HG02623 (cell line): ENCODE data around the gene ABCC6.
"Not testable (repeated sequence)": the region's sequence is repeated elsewhere in the genome, so short reads cannot be mapped to it uniquely, and the experiment has no call there.

Experiments used
- ATAC-seq: cut with Tn5 transposase; IDR thresholded peaks from one replicate; pipeline ENCODE4 v1.9.1; 2021; ENCODE audit warnings: moderate library complexity; ENCODE audit not compliant: unreplicated experiment

ABCC6 gene

GRCh38 chr16:16223662-16224241 is 458 bp upstream of the ABCC6 start:
- not testable (repeated sequence) for ATAC-seq

GRCh38 chr16:16221382-16221781 is 1.9 kb downstream of the ABCC6 start:
- ATAC-seq: not testable (repeated sequence)

- ATAC-seq: not testable (repeated sequence)
Observed at GRCh38 chr16:16220449-16220848, 2.8 kb downstream of the ABCC6 start.

DNA sequence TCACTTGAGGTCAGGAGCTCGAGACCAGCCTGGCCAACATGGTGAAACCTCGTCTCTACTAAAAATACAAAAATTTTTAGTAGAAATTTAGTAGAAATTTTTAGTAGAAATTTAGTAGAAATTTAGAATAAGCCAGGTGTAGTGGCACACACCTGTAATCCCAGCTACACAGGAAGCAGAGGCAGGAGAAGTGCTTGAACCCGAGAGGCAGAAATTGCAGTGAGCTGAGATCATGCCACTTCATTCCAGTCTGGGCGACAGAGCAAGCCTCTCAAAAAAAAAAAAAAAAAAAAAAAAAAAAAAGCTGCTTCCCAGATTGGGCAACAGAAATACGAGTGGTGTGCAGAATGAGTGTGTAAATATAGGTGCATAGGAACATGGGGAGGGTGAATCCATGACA is 4.5 kb downstream of the ABCC6 start:
- ATAC-seq: not testable (repeated sequence)

GRCh38 chr16:16218349-16218748 is 4.9 kb downstream of the ABCC6 start:
- not testable (repeated sequence) for ATAC-seq

DNA sequence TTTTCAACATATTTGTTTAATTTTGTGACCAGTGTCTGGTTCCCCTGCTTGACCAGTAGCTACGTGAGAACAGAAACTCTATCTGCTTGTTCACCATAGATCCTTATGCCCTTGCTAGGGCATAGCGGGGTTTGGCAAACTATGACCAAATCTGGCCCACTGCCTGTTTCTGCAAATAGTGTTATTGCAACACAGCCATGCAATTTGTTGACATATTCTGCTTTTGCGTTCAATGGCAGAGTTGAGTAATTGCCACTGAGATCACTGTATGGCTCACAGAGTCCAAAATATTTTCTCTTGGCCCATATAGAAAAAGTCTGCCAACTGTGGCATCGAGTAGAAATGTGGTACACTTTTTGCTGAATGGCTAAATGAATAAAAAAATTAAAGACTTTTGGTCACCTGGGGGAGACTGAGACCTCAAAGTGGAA is 9.4 kb downstream of the ABCC6 start:
- ATAC-seq: not testable (repeated sequence)

DNA sequence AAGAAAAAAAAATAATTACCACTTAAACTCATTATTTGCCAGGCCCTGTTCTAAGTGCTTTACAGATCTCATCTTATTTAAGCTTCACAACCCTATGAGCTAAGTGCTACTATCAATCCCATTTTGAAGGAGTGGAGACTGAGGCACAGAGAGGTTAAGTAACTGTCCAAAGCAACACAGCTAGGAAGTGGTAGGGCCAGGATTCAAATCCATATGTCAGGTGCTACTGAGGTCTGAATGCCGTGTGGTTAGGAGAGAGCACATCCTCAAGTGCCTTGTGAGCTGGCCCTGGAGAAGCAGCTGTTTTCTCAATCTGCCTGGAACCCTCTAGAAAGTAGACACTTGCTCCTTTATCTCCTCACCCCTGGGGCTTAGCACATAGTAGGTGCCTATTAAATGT is 11.9 kb downstream of the ABCC6 start:
- not testable (repeated sequence) for ATAC-seq

DNA sequence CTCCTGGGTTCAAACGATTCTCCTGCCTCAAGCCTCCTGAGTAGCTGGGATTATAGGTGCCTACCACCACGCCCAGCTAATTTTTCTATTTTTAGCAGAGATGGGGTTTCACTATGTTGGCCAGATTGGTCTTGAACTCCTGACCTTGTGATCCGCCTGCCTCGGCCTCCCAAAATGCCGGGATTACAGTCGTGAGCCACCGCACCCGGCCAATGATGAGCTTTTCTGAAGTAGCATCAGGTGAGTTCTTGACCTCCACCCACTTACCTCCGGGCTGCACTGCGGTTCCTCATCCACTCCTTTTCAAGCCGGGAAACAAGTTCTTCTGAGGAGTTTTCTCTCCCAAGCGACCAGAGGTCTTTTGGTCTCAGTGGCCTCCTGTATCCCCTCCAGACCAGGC is 14.8 kb downstream of the ABCC6 start:
- ATAC-seq: not testable (repeated sequence)

GRCh38 chr16:16207787-16208334 is 15.4 kb downstream of the ABCC6 start:
- ATAC-seq: not testable (repeated sequence)

- not testable (repeated sequence) for ATAC-seq
Observed at GRCh38 chr16:16207097-16207786, 16.1 kb downstream of the ABCC6 start.

- not testable (repeated sequence) for ATAC-seq
Observed at GRCh38 chr16:16205864-16206263, 17.4 kb downstream of the ABCC6 start.

GRCh38 chr16:16204552-16204951 is 18.7 kb downstream of the ABCC6 start:
- ATAC-seq: not testable (repeated sequence)

DNA sequence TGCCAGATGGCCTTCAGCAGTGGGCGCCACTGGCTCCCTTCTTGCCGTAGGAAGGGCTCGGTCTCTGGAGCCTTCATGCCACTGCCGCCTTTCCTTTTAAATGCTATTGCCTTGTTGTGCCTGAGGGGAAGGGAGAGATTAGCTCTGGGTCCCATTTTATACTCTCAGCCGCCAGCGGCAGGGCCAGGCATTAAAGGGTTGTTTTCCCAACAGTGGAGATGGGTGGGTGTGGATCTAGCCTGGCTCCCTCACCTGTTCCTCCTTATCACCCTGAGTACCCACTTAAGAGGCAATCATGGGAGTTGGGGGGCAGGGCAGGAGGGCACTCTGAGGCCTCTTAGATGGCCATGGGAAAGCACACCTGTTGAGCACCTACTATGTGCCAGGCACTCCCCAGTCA is 19.8 kb downstream of the ABCC6 start:
- not testable (repeated sequence) for ATAC-seq

- not testable (repeated sequence) for ATAC-seq
Observed at GRCh38 chr16:16202400-16203143, 20.7 kb downstream of the ABCC6 start.

- ATAC-seq: not testable (repeated sequence)
Observed at GRCh38 chr16:16201880-16202279, 21.4 kb downstream of the ABCC6 start.

GRCh38 chr16:16200391-16200790 is 22.9 kb downstream of the ABCC6 start:
- not testable (repeated sequence) for ATAC-seq

DNA sequence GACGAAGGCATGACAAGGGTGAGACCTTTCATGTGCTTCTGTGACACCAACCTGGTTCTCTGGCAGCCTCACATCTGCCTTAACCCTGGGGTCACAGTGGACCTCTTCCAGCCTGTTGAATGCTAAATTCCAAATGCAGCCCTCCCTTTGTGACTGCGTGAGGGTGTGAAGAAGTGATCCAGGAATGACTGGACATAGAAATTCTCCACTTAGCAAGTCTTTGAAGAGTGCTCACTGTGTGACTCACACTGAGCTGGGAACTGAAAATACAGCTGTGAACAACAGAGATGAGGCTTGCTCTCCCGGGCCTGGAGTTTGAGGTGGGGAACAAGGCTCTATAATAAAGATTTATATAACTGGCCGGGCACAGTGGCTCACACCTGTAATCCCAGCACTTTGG is 23.9 kb downstream of the ABCC6 start:
- ATAC-seq: not testable (repeated sequence)

GRCh38 chr16:16197966-16198365 is 25.3 kb downstream of the ABCC6 start:
- ATAC-seq: no peak

GRCh38 chr16:16197331-16197730 is 26.0 kb downstream of the ABCC6 start:
- no peak for ATAC-seq

DNA sequence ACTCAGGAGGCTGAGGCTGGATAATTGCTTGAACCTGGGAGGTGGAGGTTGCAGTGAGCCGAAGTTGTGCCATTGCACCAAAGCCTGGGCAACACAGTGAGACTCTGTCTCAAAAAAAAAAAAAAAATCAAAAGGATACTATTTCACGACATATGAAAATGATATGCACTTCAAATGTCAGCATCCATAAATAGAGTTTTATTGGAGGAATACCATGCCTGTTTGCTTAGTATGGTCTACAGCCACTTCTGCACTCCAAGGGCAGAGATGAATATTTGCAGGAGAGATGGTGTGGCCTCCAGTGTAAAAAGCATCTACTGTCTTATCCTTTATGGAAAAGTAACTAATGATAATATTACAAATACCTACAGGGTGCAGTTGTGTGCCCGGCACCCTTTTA is 27.2 kb downstream of the ABCC6 start:
- ATAC-seq: no peak

DNA sequence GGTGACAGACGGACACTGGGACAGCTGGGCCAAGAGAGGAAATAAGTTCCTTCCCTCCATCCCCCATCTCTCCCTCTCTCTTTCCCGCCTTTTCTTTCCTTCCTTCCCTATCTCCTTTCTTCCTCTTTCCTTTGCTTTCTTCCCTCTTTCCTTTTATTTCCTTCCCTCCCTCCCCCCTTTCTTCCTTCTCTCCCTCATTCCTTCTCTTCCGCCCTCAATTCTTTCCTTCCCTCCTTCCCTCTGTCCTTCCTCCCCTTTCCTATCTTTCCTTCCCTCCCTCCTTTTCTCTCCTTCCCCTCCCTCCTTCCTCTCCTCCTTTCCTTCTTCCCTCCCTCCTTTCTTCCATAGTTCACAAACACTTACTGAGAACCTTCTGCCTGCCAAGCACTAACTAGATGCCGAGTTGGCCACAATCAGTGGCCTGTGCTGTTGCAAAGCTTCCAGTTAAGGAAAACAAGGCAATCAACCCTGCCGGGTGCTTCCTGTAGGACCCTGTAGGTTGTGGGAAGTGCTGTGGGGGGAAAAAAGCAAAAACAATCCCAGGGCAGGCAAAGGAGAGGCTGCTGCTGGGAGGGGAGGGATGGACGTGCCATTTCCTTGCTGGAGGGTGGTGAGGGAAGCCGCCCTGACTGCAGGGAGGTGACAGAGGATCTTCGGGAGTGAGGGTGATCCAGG is 31.7 kb downstream of the ABCC6 start:
- no peak for ATAC-seq
